NCI-H524 treated with DMSO at 0.1 percent for 48 hours (cell line): ENCODE measurements around the gene SMR3A.

ENCODE experiments used
- DNase-seq: peaks from one replicate; lab custom pipeline; 2025; lab: John Stamatoyannopoulos, UW

The SMR3A gene

DNA sequence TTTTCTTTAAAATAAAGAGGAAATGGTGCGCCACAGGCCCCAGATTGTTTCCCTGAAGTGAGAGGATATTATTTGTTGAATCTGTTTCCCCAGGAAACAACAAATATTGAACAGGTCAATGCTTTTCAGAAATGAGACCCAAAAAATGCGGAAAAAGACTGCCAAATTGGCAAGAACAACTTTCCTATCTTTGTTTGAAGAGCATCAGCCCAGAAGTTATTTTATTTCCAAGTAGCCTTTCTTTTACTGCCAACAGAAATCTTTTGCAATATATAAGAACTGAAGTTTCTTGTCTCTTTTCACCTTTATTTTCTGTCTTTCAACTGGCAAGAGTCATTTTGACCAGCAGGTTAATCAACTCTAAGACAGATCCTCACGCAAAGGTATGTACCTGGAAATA is at the start of gene SMR3A:
Gene SMR3A, plus strand, starts transcription at position 301 of the 400 bp plus-strand sequence. CDS start 1,356 bp downstream, outside the sequence.
- no peak for DNase-seq

DNA sequence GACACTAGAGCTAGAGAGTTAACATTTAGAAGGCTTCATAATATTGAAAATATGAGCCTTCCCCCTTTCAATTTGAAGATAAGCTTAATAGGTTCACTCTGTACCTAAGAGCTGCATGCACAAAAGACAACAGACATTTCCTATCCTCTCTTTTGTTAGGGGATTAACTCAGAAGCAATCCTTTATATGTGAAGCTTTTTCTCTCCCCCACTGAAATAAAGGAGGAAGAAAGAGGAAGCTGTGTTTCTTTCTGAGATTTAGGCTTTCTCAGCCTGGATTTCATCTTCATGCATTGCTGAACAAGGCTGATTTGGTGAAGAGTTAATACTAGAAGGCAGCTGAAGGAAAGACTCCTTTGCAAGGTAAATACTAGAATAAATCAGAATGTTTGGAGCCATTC is 46.8 kb upstream of the SMR3A start:
- DNase-seq, result no peak

DNA sequence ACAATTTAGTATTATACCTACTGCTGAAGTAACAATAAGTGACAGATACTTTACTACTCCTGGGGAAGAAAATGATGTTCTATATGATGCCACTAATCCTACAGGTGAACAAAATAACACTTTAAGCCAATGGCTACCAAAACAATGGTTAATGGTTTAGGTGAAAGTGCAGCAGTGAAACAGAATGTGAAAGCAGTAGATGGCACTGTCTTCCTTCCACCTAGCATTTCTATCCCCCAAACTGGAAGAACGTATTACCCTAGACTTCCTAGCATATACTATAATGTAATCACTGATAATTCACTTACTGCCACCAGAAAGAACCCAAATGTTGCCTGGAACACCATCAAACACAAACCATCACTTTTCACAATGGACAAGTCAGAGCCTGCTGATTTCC is 44.6 kb upstream of the SMR3A start:
- DNase-seq, result no peak

DNA sequence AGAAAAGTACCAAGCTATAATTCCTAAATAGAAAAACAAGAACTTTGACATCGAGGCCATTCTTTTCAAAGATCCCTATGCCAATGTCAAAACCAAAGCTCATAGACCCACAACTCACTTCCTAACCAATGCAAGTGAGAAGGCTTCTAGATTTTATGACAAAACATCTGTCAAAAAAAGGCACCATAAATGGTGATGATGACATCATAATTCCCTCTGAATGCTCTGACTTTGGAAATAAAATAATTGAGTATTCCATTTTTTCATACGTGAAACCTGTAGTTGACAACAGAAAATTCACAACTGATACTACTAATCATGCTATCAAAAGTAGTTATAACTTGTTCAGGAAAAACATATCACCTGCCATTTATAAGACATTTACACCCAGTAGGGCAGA is 34.5 kb upstream of the SMR3A start:
- DNase-seq, result no peak

DNA sequence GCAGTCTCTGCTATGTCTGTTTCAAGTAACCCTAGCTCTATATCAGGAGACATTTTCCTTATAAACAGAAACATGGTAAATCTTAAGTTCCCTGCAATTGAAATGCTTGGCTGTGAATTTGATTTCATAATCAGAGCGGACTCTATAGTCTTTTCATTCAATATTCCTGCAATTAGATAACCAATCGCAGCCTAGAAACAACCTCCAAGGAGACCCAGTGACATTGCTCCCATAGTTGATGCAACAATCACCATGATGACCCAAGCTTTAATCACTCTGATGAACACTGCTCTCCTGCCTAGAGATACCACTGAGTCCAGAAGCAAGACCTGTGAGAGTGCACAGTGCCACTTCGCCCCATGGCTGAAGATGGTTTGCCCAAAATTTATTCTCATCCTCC is 25.9 kb upstream of the SMR3A start, which contains the start of gene CABS1:
Gene CABS1, plus strand, starts transcription at position 301 of the 400 bp plus-strand sequence. Its CDS starts 59 bp downstream, at position 360.
- DNase-seq, result no peak

DNA sequence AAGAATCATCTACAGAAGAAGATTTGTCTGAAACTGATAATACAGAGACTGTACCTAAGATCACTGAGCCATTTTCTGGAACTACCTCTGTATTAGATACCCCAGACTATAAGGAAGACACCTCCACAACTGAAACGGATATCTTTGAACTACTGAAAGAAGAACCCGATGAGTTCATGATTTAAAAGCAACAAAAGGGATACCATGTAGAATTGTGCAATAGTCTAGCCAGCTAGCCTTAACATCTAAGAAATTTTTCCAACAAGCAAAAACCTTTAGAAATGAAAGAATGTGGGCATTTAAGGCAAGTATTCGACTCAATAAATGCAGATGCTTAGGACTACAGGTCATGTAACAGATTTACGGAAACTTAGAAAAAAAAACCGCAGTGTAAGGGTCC is 24.5 kb upstream of the SMR3A start:
- DNase-seq, result no peak

DNA sequence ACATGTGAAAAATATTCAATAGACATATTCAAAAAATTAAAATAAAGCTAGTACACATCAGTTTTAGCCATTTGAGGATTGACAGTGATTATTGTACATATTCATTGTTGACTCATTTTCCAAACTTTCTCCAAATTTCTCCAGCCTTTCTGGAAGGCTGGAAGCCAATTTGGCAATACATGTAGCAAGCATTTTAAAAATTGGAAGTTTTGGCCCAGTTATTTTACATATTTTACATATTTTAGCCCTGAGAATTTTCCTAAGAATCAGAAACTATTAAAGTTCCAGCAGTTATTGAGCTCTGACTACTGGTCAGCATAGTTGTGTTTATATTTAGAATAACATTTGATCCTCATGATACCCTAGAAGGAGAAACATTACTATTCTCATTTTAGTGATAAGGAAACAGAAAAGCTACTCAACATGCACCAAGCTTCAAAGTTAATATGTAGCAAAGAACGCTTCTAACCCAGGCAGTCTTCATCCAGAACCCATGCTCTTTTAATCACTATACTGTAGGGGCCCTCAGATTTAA is 22.6 kb upstream of the SMR3A start:
- no peak for DNase-seq

DNA sequence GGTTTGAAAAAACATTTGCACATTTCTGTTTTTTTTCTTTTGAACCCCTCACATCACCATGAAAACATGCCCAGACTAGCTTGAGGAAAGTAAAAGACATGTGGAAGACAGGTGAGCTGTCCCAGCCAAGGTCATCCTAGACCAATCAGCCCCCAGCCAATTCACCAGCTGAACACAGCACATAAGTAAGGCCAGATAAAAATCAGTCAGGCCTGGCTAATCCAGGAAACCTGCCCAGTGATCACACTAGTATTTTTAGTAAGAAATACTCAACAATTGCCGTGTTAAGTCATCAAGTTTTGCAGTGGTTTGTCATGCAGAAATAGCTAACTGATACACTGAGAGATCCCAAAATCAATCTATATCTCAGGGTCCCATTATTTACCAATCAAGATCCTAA is 4.4 kb upstream of the SMR3A start:
- DNase-seq, result no peak

DNA sequence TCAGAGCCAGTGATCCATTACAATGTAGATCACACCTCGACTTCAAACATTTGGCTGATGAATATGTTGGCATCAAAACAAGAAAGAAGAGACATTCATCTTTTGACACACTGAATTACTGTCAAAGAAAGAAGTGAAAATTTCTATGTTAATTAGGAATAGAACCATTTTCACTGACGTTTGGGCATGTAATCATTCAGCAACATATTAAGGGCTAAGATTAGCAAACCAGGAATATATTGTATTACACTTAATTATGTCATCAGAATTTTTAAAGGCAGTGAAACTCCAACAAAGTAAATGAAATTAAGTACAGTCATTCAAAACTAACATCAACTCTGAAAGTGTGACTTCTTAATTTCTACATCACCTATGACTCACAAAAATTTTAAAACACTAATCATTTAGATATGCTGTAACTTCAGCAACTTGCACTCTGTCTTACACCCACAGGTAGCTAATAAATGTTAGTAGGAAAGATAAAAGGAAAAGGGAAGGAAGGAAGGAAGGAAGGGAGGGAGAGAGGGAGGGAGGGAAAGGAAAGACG is 1.4 kb upstream of the SMR3A start:
- DNase-seq, result no peak

DNA sequence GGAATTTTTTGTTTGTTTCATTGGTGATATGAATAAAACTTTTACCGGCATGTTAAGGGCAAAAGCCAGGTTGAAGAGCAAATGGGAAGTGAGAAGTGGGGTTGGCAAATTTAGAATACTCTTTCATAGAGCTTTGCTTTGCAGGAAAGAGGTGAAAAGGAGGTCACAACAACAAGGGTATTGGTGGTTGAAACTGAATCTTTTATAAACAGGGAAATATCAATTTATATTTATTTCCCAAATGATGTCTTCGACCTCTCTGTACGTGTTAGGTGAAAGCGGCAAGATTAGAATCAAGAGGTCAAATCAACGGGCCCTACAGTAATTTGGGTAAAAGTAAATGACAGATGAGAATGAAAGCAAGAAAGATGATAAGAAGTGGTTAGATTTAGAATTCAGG is 3.4 kb downstream of the SMR3A start:
- DNase-seq, result no peak

DNA sequence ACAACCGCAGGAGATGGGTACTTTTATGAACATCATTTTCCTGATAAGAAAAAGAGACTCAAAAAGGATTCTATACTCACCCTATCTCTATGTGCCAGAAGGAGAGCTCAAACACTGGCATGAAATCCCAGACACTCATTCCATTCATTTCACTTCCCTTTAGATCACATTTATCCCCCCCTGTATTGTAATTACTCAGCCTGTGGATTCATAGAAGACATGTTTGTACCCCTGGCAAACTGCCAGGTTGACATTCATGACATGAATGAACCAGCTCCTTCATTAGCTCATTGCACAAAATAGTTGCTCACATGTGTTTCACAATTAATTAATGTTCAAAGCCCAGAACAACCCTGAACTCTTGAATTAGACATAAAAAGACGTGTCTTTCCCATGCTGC is 4.9 kb downstream of the SMR3A start:
- DNase-seq, result no peak

DNA sequence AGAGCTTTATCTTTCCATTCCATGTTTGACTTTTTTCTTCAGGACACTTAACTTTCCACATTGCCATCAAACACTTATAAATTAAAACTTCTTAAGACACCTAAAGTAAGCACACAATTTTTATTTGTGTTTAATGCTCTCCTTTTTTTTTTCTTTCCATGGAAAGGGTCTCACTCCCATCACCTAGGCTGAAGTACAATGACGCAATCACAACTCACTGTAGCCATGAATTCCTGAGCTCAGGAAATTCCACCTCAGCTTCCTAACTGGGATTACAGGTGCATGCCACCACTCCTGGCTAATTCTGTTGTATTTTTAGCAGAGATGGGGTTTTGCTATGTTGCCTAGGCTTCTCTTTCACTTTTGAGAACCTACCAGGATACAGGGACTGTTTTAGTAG is 7.3 kb downstream of the SMR3A start:
- DNase-seq, result no peak

DNA sequence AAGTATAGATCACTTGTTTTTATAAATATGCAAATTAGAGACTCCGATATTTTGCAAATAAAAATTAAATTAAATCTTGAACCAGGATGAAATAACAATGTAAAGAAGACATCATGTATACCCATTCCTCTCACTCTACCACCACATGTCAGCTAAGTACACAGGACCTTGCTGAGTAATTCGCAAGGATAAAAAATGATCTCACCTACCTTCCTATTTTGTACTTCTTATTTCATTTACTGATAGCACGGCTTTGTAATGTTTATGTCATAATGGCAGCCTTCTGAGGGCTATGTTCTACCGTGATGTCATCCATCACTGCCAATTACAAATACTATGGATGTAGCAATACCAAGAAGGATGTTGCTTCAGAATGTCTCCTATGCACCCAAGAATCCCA is 11.4 kb downstream of the SMR3A start:
- no peak for DNase-seq

DNA sequence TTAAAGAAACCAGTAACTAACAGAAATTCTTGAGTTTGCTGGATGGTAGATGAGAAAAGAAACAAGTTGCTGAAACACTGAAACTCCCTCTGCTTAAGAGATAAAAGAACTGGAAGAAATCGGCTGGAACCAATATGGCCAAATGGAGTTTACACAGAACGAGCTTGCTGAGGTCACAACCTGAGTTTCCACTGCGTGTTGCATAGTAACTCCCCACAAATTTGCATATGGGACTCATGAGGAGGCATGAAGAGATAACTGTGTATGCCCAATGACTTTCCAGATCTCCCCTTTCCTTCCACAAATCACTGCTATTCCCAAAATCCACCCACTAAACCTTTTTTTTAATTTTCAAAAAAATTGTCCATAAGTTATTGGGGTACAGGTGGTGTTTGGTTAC is 12.2 kb downstream of the SMR3A start:
- no peak for DNase-seq

DNA sequence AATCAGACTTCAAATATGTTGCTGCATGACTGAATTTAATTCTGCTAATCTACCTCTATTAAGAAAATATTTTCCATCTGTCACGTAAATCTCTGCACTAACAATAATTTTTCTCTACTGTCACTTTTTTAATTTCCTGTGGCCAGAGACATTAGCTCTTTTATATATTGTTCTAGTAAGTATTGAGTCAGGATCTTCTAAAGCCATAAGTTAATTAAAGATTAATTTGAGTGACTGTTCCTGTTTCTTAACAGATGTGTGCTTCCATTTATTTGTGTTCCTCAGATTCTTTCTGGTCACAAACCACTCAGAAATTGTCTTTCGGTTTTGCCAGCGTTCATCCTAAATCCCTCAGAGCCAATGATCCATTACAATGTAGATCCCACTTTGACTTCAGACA is 20.0 kb downstream of the SMR3A start:
- DNase-seq, result no peak

DNA sequence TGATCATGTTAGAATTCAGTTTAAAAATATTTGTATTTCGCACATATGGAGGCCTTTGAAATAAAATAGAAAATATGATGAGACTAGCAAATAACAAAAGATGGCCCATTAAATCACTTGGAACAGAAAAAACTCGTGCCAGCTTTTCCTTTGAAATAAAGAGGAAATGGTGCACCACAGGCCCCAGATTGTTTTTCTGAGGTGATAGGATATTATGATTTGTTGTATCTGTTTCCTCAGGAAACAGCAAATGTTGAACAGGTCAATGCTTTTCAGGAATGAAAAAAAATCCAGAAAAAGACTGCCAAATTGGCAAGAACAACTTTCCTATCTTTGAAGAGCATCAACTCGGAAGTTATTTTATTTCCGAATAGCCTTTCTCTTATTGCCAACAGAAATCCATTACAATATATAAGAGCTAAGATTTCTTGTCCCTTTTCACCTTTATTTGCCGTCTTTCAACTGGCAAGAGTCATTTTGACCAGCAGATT is 22.2 kb downstream of the SMR3A start, which contains the start of gene SMR3B:
Gene SMR3B, plus strand, starts transcription at position 441 of the 491 bp plus-strand sequence. CDS start 1,380 bp downstream, outside the sequence.
- DNase-seq, result no peak

DNA sequence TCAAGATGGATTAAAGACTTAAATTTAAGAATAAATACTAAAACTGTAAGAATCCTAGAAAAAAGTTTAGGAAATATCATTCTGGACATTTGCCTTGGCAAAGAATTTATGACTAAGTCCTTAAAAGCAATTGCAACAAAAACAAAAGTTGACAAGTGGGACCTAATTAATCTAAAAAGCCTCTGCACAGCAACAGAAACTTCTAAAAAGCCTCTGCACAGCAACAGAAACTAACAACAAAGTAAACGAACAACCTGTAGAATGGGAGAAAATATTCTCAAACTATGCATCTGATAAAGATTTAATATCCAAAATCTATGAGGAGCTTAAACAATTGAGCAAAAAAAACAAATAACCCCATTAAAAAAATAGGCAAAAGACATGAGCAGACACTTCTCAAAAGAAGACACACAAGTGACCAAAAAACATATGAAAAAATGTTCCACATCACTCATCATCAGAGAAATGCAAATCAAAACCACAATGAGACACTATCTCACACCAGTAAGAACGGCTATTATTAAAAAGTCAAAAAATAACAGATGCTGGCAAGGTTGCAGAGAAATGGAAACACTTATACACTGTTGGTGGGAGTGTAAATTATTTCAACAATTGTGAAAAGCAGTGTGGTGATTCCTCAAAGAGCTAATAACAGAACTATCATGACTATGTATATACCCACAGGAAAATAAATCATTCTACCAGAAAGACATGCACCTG is 31.7 kb downstream of the SMR3A start:
- DNase-seq, result no peak

DNA sequence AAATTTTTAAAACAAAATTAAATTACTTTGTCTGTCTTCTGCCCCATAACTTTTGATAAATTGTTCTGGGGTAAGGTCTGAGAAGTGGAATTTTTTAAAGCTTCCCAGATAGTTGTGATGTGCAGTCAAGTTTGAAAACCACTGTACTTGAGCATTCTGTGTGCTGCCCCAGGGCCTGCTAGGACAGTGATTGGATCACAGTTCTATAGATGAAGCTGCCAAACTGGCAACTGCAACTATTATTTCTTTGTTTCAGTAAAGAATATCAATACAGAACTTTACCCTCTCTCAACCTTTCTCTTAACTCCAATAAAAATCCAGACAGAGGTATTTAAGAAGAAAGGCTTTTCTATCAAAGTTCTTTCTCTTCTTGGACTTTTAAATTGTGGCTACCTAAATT is 37.0 kb downstream of the SMR3A start, which contains the start of gene OPRPN:
Gene OPRPN, plus strand, starts transcription at position 361 of the 400 bp plus-strand sequence. CDS start 1,346 bp downstream, outside the sequence.
- DNase-seq, result no peak

DNA sequence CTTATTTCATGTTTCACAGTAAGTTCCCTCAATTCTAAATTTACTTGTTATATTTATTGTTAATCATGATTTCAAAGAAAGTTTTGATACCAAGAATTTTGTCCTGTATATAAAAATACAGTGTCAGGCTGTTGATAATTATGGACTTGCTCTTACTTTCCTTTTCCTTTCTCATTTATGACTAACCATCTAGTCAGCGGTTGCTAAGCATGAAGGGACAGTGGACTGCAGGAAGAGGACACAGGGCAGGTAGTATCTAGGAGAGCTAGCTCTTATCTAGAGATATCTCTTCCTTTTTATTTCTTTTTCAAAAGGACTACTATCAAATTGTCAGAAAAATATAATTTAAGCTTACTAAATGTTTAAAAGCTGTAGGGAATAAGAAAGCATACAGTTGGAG is 38.8 kb downstream of the SMR3A start:
- no peak for DNase-seq

DNA sequence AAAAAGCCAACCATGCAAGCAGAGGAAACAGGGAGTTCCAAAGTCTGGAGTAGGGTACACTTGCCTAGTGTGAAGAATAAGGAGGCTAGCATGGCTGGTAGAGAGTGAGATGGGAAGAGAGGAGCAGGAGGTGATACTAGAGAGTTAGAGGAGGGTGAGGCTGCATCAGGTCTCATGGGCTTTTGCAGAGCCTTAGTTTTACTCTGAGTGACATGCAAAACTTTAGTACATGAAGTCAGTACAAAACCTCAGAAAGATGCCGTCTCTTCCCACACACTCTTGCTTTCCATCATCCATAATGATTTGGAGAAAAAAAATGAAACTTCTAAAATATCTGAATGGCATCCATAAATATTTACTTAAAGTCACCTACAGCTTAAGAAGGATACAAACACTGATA is 42.2 kb downstream of the SMR3A start:
- no peak for DNase-seq

DNA sequence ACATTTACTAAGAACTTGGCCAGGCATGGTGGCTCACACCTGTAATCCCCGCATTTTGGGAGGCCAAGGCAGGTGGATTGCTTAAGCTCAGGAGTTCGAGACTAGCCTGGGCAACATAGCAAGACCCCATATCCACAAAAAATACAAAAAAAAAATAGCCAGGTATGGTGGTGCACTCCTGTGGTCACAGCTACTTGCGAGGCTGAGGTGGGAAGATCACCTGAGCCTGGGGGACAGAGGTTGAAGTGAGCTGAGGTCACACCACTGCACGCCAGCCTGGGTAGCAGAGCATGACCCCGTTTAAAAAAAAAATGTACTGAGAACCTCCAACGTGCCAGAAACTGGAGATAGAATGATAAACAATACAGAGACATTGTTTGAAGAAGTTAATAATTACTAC is 45.2 kb downstream of the SMR3A start:
- DNase-seq, result no peak
